SK-N-SH (cell line): ENCODE data around the gene CYSTM1. TPM values are rescaled to one million over a fixed set of nuclear protein-coding genes. Genes with fewer than 3 reads are reported as not detected.

Experiments used
- CTCF ChIA-PET: fragments of 300-600, 350-600 bp; formaldehyde crosslinking; extraction: SDS; loops from one replicate; lab custom pipeline; 2021; lab: Yijun Ruan, JAX
- POLR2A ChIA-PET: fragments of 350-600 bp; sonication (Branson Sonifier 250); formaldehyde crosslinking; extraction: SDS; loops from one replicate; lab custom pipeline; 2020; ENCODE audit warnings: antibody characterized with exemption, inconsistent platforms; lab: Yijun Ruan, JAX
- DNase-seq: peaks from one replicate; pipeline ENCODE4 v3.0.0; 2012
- H2AFZ ChIP-seq: fragments of 200-600 bp; sonication (generic); 2 replicates; pipeline ENCODE4 v1.8.1; 2016; ENCODE audit warnings: antibody characterized with exemption, mild to moderate bottlenecking, low read depth
- H3F3A ChIP-seq: fragments of 200-600 bp; sonication (generic); replicated peaks from 2 replicates; pipeline ENCODE3; 2016; ENCODE audit warnings: antibody characterized with exemption, mild to moderate bottlenecking; ENCODE audit not compliant: insufficient read depth
- H3K27ac ChIP-seq, 2 experiments: fragments of 200-500 bp in 1 of 2; fragments of 200-600 bp in 1 of 2; sonication (Bioruptor generic) in 1 of 2; sonication (generic), shearing (Covaris generic) in 1 of 2; 2 replicates each; pipeline versions ENCODE4 v1.5.1 to v1.6.1; 2014 to 2016; ENCODE audit warnings: low read depth in 2 of 2, inconsistent platforms in 1 of 2, low read length in 1 of 2, mild to moderate bottlenecking in 1 of 2, mixed read lengths in 1 of 2
- H3K27me3 ChIP-seq: fragments of 200-600 bp; sonication (generic), shearing (Covaris generic); 2 replicates; pipeline ENCODE4 v1.6.1; 2016; ENCODE audit warnings: mixed run types; ENCODE audit not compliant: insufficient read depth
- H3K36me3 ChIP-seq, 2 experiments: fragments of 200-500 bp in 1 of 2; fragments of 200-600 bp in 1 of 2; sonication (Bioruptor generic) in 1 of 2; sonication (generic) in 1 of 2; replicated peaks in 1 of 2; 2 replicates each; pipeline versions ENCODE3 to v1.5.1; 2014 to 2016; ENCODE audit warnings: low read length in 1 of 2, mild to moderate bottlenecking in 1 of 2; ENCODE audit not compliant: insufficient read depth in 2 of 2, control insufficient read depth in 1 of 2
- H3K4me1 ChIP-seq, 2 experiments: fragments of 200-500 bp in 1 of 2; fragments of 200-600 bp in 1 of 2; sonication (Bioruptor generic) in 1 of 2; sonication (generic), shearing (Covaris generic) in 1 of 2; 2 replicates each; pipeline versions ENCODE4 v1.5.1 to v1.6.1; 2014 to 2016; ENCODE audit warnings: low read depth in 1 of 2, low read length in 1 of 2, mixed run types in 1 of 2; ENCODE audit not compliant: insufficient read depth in 2 of 2, control insufficient read depth in 1 of 2
- H3K4me2 ChIP-seq: fragments of 200-600 bp; sonication (generic), shearing (Covaris generic); 2 replicates; pipeline ENCODE4 v1.6.1; 2017; ENCODE audit warnings: mixed run types
- H3K4me3 ChIP-seq, 2 experiments: fragments of 200-500 bp in 1 of 2; fragments of 200-600 bp in 1 of 2; sonication (Bioruptor generic) in 1 of 2; sonication (generic), shearing (Covaris generic) in 1 of 2; 2 replicates each; pipeline versions ENCODE4 v1.5.1 to v1.8.1; 2014 to 2016; ENCODE audit warnings: low read depth in 2 of 2, inconsistent platforms in 1 of 2, low read length in 1 of 2, mild to moderate bottlenecking in 1 of 2, mixed read lengths in 1 of 2, moderate library complexity in 1 of 2
- H3K79me2 ChIP-seq: fragments of 200-600 bp; sonication (generic); 2 replicates; pipeline ENCODE4 v1.8.1; 2017; ENCODE audit warnings: mild to moderate bottlenecking; ENCODE audit not compliant: insufficient read depth
- H3K9ac ChIP-seq: fragments of 200-600 bp; sonication (generic); 2 replicates; pipeline ENCODE4 v1.6.1; 2017; ENCODE audit warnings: mixed run types
- H3K9me2 ChIP-seq: fragments of 200-600 bp; sonication (generic); 2 replicates; pipeline ENCODE4 v1.6.1; 2017; ENCODE audit warnings: mixed run types
- H3K9me3 ChIP-seq: fragments of 200-600 bp; sonication (generic); 2 replicates; pipeline ENCODE4 v1.6.1; 2017; ENCODE audit warnings: mixed run types, mild to moderate bottlenecking, moderate library complexity
- H4K20me1 ChIP-seq: fragments of 200-600 bp; sonication (generic); 2 replicates; pipeline ENCODE4 v1.6.1; 2017; ENCODE audit warnings: mild to moderate bottlenecking, mixed run types; ENCODE audit not compliant: insufficient read depth
- CHD2 ChIP-seq: fragments of 150-350 bp; IDR thresholded peaks from 2 replicates; pipeline ENCODE4 v1.6.1; 2018; ENCODE audit warnings: low read length; ENCODE audit not compliant: partially characterized antibody
- ELF1 ChIP-seq: IDR thresholded peaks from 2 replicates; pipeline ENCODE4 v1.4.0; 2012
- EZH2phosphoT487 ChIP-seq: fragments of 200-600 bp; sonication (generic); IDR thresholded peaks from 2 replicates; pipeline ENCODE4 v1.6.1; 2017; ENCODE audit warnings: low read depth, mixed run types, mild to moderate bottlenecking, antibody characterized with exemption, moderate library complexity, borderline replicate concordance
- FOXM1 ChIP-seq: IDR thresholded peaks from 2 replicates; pipeline ENCODE4 v1.4.0; 2012; ENCODE audit warnings: low read depth, mild to moderate bottlenecking
- GATA2 ChIP-seq: sonication (generic); formaldehyde crosslinking; IDR thresholded peaks from 2 replicates; pipeline ENCODE4 v1.5.0; 2020; ENCODE audit warnings: mild to moderate bottlenecking, missing genetic modification reagents
- MEF2A ChIP-seq: IDR thresholded peaks from 2 replicates; pipeline ENCODE4 v1.4.0; 2012; ENCODE audit warnings: low read depth, borderline replicate concordance
- MXI1 ChIP-seq: IDR thresholded peaks from 2 replicates; pipeline ENCODE4 v1.6.1; 2012; ENCODE audit warnings: mild to moderate bottlenecking, low read depth, low read length, improper control_type of control experiment
- NFIC ChIP-seq: IDR thresholded peaks from 2 replicates; pipeline ENCODE4 v1.4.0; 2012; ENCODE audit warnings: borderline replicate concordance
- POLR2AphosphoS5 ChIP-seq: IDR thresholded peaks from 2 replicates; pipeline ENCODE4 v1.6.1; 2012; ENCODE audit warnings: low read depth, low read length
- RAD21 ChIP-seq: IDR thresholded peaks from 2 replicates; pipeline ENCODE4 v1.6.1; 2012; ENCODE audit warnings: mild to moderate bottlenecking, low read length
- SMC3 ChIP-seq: IDR thresholded peaks from 2 replicates; pipeline ENCODE4 v1.6.1; 2012; ENCODE audit warnings: low read depth, low read length, improper control_type of control experiment
- TCF12 ChIP-seq: IDR thresholded peaks from 2 replicates; pipeline ENCODE4 v1.4.0; 2012
- YY1 ChIP-seq: IDR thresholded peaks from 2 replicates; pipeline ENCODE4 v1.4.0; 2012; ENCODE audit warnings: low read depth, mild to moderate bottlenecking
- WGBS: methylation state at CpG from one replicate; pipeline ENCODE4 v1.1.6; 2017; ENCODE audit warnings: low lambda C conversion rate; 5-methylcytosine and 5-hydroxymethylcytosine counted together
- polyA plus RNA-seq, 3 experiments: library from polyadenylated mRNA; depleted of rRNA; stranded (reverse); fragments of >200 nt; gene quantifications; 2 replicates each; pipeline ENCODE4 v1.2.3, GENCODE V29; 2012
- TF ChIP-seq, protein P1 (sequence below): fragments of 200-600 bp; sonication (generic); IDR thresholded peaks from 2 replicates; pipeline ENCODE4 v1.6.1; 2017; ENCODE audit warnings: antibody characterized with exemption, mild to moderate bottlenecking, moderate library complexity
- TF ChIP-seq, protein P2 (sequence below): IDR thresholded peaks from 2 replicates; pipeline ENCODE4; 2012
- TF ChIP-seq, protein P3 (sequence below): fragments of 150-350 bp; IDR thresholded peaks from 2 replicates; pipeline ENCODE4 v1.6.1; 2016; ENCODE audit warnings: mild to moderate bottlenecking, low read depth, low read length
- TF ChIP-seq, protein P4 (sequence below): IDR thresholded peaks from 2 replicates; pipeline ENCODE4 v1.4.0; 2012; ENCODE audit warnings: low read depth, borderline replicate concordance
- TF ChIP-seq, protein P5 (sequence below): fragments of 150-350 bp; IDR thresholded peaks from 2 replicates; pipeline ENCODE4 v1.6.1; 2017; ENCODE audit warnings: antibody characterized with exemption, low read length, low read depth, borderline replicate concordance
- TF ChIP-seq, protein P6 (sequence below): IDR thresholded peaks from 2 replicates; pipeline ENCODE4 v1.4.0; 2012; ENCODE audit warnings: low read depth

Gene CYSTM1
- polyA plus RNA-seq, 1 of the 3 experiments (the other 2 are of a cell fraction), result 27.1 TPM

DNA sequence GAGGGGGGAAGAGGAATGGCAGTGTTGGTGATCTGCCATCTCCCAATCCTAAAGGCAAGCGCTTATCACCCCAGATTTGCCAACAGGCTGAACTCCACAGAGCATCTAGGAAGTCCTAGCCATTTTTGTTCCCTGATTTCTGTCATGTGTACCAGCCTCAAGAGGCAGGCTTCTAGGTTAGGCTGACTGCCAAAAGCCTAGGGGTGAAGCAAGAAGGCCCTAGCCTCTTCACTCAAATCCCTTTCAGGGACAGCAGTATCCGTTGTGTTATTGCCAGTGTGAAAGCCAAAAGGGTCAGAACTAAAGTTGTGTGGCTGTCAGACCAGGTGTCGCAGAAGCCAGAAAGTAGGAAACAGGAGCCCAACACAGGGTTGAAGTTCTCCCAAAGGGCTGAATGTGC lies 34.6 kb upstream of the CYSTM1 start:
- no peaks in the 10 kb centered on the region for H3K36me3 ChIP-seq
- no peak overlapping the region for H3K27ac ChIP-seq
- no peak overlapping the region for H3K9ac ChIP-seq
- H3F3A ChIP-seq, result peaks cover 7% of the 10 kb centered on the region
- no peaks in the 10 kb centered on the region; the same call in 1 of the 2 replicates for H3K79me2 ChIP-seq
- H3K9me3 ChIP-seq, result no peaks in the 10 kb centered on the region
- no peak overlapping the region for H3K4me3 ChIP-seq
- no peak overlapping the region for H2AFZ ChIP-seq
- WGBS, result 92% methylated on average over 3 of the region's 3 CpGs
- TF ChIP-seq MXI1 (no peak), FOXM1 (no peak), RAD21 (no peak), EZH2phosphoT487 (no peak), NFIC (no peak), CHD2 (no peak), MEF2A (no peak), ELF1 (no peak), SMC3 (no peak)
- TF ChIP-seq, protein P1, sequence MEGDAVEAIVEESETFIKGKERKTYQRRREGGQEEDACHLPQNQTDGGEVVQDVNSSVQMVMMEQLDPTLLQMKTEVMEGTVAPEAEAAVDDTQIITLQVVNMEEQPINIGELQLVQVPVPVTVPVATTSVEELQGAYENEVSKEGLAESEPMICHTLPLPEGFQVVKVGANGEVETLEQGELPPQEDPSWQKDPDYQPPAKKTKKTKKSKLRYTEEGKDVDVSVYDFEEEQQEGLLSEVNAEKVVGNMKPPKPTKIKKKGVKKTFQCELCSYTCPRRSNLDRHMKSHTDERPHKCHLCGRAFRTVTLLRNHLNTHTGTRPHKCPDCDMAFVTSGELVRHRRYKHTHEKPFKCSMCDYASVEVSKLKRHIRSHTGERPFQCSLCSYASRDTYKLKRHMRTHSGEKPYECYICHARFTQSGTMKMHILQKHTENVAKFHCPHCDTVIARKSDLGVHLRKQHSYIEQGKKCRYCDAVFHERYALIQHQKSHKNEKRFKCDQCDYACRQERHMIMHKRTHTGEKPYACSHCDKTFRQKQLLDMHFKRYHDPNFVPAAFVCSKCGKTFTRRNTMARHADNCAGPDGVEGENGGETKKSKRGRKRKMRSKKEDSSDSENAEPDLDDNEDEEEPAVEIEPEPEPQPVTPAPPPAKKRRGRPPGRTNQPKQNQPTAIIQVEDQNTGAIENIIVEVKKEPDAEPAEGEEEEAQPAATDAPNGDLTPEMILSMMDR, result no peak
- TF ChIP-seq, protein P2, sequence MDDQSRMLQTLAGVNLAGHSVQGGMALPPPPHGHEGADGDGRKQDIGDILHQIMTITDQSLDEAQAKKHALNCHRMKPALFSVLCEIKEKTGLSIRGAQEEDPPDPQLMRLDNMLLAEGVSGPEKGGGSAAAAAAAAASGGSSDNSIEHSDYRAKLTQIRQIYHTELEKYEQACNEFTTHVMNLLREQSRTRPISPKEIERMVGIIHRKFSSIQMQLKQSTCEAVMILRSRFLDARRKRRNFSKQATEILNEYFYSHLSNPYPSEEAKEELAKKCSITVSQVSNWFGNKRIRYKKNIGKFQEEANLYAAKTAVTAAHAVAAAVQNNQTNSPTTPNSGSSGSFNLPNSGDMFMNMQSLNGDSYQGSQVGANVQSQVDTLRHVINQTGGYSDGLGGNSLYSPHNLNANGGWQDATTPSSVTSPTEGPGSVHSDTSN, result no peak
- peaks cover 0 to 2% of the 10 kb centered on the region in 2 experiments; a peak in 1 of 4 replicates for H3K4me1 ChIP-seq
- POLR2A ChIA-PET, result no interaction called here
- no peaks in the 10 kb centered on the region for H3K27me3 ChIP-seq
- CTCF ChIA-PET, result interaction anchor here (0.9 to 8.0 kb wide), 3 partner anchors 11 to 68 kb away, joined by 3 to 166 read pairs (median 3); partner anchors contain the start of gene PURA
- H3K9me2 ChIP-seq, result no peaks in the 10 kb centered on the region
- no peak for DNase-seq
- no peak overlapping the region for H3K4me2 ChIP-seq
- H4K20me1 ChIP-seq, result peaks cover 16% of the 10 kb centered on the region

DNA sequence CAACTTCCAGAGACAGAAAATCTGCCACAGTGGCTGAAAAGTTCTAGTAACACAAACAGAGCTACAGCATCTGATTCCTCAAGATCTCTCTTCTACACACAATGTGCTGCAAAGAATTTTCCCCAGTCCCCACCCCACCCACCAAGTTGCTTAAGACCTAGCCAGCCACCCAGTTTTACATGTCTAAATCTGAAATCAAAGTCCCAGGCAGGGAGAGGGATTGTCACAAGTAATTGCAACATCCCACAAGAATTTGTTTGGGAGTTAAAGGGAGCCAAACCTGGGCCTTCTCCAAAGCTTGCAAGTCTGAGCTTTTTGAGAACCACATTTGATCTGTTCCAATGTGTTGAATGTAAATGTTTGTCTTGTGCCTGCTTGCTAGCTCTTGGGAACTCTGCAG lies 33.7 kb upstream of the CYSTM1 start:
- Histone ChIP-seq H3F3A (peaks cover 7% of the 10 kb centered on the region), H3K79me2 (no peaks in the 10 kb centered on the region; the same call in 1 of the 2 replicates), H3K9me2 (no peaks in the 10 kb centered on the region), H3K36me3 (no peaks in the 10 kb centered on the region), H3K27me3 (no peaks in the 10 kb centered on the region), H3K4me3 (no peak overlapping the region), H3K9me3 (no peaks in the 10 kb centered on the region), H3K9ac (no peak overlapping the region), H4K20me1 (peaks cover 21% of the 10 kb centered on the region)
- POLR2A ChIA-PET, result no interaction called here
- no peak for DNase-seq
- TF ChIP-seq, protein P3, sequence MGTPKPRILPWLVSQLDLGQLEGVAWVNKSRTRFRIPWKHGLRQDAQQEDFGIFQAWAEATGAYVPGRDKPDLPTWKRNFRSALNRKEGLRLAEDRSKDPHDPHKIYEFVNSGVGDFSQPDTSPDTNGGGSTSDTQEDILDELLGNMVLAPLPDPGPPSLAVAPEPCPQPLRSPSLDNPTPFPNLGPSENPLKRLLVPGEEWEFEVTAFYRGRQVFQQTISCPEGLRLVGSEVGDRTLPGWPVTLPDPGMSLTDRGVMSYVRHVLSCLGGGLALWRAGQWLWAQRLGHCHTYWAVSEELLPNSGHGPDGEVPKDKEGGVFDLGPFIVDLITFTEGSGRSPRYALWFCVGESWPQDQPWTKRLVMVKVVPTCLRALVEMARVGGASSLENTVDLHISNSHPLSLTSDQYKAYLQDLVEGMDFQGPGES, result no peak
- TF ChIP-seq, protein P4, sequence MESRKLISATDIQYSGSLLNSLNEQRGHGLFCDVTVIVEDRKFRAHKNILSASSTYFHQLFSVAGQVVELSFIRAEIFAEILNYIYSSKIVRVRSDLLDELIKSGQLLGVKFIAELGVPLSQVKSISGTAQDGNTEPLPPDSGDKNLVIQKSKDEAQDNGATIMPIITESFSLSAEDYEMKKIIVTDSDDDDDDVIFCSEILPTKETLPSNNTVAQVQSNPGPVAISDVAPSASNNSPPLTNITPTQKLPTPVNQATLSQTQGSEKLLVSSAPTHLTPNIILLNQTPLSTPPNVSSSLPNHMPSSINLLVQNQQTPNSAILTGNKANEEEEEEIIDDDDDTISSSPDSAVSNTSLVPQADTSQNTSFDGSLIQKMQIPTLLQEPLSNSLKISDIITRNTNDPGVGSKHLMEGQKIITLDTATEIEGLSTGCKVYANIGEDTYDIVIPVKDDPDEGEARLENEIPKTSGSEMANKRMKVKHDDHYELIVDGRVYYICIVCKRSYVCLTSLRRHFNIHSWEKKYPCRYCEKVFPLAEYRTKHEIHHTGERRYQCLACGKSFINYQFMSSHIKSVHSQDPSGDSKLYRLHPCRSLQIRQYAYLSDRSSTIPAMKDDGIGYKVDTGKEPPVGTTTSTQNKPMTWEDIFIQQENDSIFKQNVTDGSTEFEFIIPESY, result no peak
- TF ChIP-seq GATA2 (CRISPR knock-in tag) (no peak), YY1 (no peak), POLR2AphosphoS5 (no peak), TCF12 (no peak)
- TF ChIP-seq, protein P5, sequence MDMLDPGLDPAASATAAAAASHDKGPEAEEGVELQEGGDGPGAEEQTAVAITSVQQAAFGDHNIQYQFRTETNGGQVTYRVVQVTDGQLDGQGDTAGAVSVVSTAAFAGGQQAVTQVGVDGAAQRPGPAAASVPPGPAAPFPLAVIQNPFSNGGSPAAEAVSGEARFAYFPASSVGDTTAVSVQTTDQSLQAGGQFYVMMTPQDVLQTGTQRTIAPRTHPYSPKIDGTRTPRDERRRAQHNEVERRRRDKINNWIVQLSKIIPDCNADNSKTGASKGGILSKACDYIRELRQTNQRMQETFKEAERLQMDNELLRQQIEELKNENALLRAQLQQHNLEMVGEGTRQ, result no peak
- TF ChIP-seq, protein P6, sequence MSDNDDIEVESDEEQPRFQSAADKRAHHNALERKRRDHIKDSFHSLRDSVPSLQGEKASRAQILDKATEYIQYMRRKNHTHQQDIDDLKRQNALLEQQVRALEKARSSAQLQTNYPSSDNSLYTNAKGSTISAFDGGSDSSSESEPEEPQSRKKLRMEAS, result no peak
- TF ChIP-seq, all 33 proteins: peak for 0
- H3K4me2 ChIP-seq, result no peak overlapping the region
- H3K4me1 ChIP-seq, result peaks cover 0 to 8% of the 10 kb centered on the region in 2 experiments; a peak in 1 of 4 replicates
- no peak overlapping the region for H2AFZ ChIP-seq
- CTCF ChIA-PET, result interaction anchor here (1.3 to 8.0 kb wide), 4 partner anchors 12 to 67 kb away, joined by 3 to 166 read pairs (median 122); partner anchors contain the start of gene PURA
- H3K27ac ChIP-seq, result no peak overlapping the region
